LNCAP (cell line): ENCODE data around the gene AGL.

Source experiments
- CTCF ChIP-seq: fragments of 450-650 bp; IDR thresholded peaks from 2 replicates; pipeline ENCODE4 v1.5.1; 2017; ENCODE audit warnings: mild to moderate bottlenecking

Gene AGL

GRCh38 chr1:99849744-99850458 lies at the start of gene AGL:
Gene AGL, plus strand, starts transcription at chr1:99850361. Its CDS starts 682 bp downstream, at chr1:99851043.
- TF ChIP-seq CTCF: no peak

GRCh38 chr1:99801584-99801983 lies 48.6 kb upstream of the AGL start:
- TF ChIP-seq CTCF: no peak

- TF ChIP-seq CTCF: no peak
These were observed 43.3 kb upstream of the AGL start for GRCh38 chr1:99806882-99807281.

GRCh38 chr1:99808391-99809115 lies 41.6 kb upstream of the AGL start:
- peak; percentile 65 for TF ChIP-seq CTCF

- TF ChIP-seq CTCF: no peak
These were observed 39.1 kb upstream of the AGL start for GRCh38 chr1:99811075-99811474.

GRCh38 chr1:99811747-99812146 lies 38.4 kb upstream of the AGL start:
- no peak for TF ChIP-seq CTCF

GRCh38 chr1:99814373-99814900 lies 35.7 kb upstream of the AGL start:
- TF ChIP-seq CTCF: no peak
